NOMO-1 treated with DMSO at 0.1 percent for 48 hours (cell line): ENCODE data around the gene PRX.
"Not testable (repeated sequence)": the region's sequence is repeated elsewhere in the genome, so short reads cannot be mapped to it uniquely, and the experiment has no call there.

Source experiments
- DNase-seq: peaks from one replicate; lab custom pipeline; 2025; ENCODE audit not compliant: unreplicated experiment; lab: John Stamatoyannopoulos, UW

Gene PRX

DNA sequence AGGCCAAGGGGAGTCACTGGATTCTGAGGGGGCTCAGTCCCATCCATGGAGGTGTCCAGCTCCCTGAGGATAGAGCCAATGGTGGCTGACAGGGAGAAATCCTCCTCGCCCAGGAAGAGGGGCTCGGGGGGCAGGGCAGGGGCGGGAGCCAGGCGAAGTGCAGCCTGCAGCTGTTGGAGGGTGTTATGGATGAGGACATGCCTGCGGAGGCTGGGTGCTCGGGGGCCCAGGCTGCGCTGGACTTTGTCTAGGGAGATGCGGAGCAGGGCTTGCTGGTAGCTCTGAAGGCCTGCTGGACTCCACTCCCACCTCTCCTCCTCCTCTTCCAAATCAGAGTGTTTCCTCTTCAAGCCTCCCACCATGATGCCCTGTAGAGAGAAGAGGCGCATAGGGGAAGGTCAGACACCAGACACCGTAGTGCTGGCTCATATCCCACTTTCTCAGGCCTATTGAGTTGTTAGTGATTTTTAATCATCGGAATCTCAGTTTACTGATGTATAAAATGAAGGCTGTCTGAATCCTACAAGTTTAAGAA, 28.6 kb upstream of the PRX start:
- DNase-seq = no peak

- DNase-seq = no peak
Measured at GRCh38 chr19:40438284-40438683, 25.1 kb upstream of the PRX start.

GRCh38 chr19:40433391-40434216, 20.4 kb upstream of the PRX start:
- DNase-seq = peak; percentile 87

- DNase-seq = not testable (repeated sequence)
Measured at GRCh38 chr19:40432760-40433159, 19.6 kb upstream of the PRX start.

- DNase-seq = no peak
Measured at GRCh38 chr19:40431698-40432097, 18.5 kb upstream of the PRX start.

GRCh38 chr19:40430242-40430641, 17.1 kb upstream of the PRX start:
- not testable (repeated sequence) for DNase-seq

DNA sequence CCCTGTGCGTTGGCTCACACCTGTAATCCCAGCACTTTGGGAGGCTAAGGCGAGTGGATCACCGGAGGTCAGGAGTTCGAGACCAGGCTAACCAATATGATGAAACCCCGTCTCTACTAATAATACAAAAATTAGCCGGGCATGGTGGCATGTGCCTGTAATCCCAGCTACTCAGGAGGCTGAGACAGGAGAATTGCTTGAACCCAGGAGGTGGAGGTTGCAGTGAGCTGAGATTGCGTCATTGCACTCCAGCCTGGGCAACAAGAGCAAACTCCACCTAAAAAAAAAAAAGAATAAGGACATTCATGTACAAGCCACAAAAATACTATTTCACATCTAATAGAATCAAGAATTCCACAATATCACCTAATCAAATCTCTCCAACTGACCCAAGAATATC, 15.0 kb upstream of the PRX start:
- not testable (repeated sequence) for DNase-seq

DNA sequence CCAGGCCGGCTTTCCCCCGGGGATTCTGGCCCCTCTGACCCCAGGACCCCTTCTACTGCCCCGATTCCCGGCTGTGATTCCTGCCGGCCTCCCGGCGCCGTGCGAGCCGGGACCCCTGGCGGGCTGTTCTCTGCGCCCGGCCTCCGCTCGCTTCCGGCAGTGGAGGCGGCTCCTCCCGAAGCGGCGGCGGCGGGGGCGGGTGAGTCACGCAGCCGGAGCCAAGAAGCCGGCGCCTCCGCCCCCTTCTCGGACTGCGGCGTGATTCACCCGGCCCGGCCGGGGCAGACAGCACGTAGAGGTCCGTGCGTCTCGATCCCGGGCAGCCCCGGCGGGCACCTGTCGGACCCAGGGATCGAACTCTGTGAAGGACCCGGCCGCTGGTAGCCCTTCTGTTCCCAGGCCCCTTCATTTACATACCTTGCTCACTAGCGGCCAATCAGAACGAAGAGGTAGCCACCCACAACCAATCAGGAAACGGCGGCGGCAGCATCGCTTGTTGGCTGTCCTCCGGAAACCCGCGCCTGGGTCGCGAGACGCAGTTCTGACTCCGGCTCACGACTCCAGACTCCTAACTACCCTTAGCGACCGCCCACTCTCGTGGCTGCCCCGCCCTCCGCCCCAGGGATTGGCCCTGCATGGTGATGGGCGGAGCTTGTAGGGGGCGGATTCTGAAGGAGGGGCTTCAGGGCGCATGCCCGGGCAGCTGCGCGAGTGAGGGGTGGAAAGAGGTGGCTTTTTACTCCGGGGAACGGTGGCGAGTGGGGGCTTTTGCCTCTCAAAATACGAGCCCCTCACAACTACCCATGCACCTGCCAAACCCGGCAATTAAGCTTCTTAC, 12.5 kb upstream of the PRX start, which contains the start of gene SERTAD1:
TSS of gene SERTAD1 (minus strand) at position 543 of the 838 bp plus-strand sequence. CDS start 2,446 bp downstream, outside the sequence.
- DNase-seq = peak; percentile 99

GRCh38 chr19:40424637-40425449, 11.7 kb upstream of the PRX start:
- peak; percentile 18 for DNase-seq

- DNase-seq = no peak
Measured at GRCh38 chr19:40423938-40424337, 10.8 kb upstream of the PRX start.

GRCh38 chr19:40422748-40423566, 9.8 kb upstream of the PRX start:
- DNase-seq = no peak

- DNase-seq = no peak
Measured at GRCh38 chr19:40421993-40422747, 9.0 kb upstream of the PRX start.

DNA sequence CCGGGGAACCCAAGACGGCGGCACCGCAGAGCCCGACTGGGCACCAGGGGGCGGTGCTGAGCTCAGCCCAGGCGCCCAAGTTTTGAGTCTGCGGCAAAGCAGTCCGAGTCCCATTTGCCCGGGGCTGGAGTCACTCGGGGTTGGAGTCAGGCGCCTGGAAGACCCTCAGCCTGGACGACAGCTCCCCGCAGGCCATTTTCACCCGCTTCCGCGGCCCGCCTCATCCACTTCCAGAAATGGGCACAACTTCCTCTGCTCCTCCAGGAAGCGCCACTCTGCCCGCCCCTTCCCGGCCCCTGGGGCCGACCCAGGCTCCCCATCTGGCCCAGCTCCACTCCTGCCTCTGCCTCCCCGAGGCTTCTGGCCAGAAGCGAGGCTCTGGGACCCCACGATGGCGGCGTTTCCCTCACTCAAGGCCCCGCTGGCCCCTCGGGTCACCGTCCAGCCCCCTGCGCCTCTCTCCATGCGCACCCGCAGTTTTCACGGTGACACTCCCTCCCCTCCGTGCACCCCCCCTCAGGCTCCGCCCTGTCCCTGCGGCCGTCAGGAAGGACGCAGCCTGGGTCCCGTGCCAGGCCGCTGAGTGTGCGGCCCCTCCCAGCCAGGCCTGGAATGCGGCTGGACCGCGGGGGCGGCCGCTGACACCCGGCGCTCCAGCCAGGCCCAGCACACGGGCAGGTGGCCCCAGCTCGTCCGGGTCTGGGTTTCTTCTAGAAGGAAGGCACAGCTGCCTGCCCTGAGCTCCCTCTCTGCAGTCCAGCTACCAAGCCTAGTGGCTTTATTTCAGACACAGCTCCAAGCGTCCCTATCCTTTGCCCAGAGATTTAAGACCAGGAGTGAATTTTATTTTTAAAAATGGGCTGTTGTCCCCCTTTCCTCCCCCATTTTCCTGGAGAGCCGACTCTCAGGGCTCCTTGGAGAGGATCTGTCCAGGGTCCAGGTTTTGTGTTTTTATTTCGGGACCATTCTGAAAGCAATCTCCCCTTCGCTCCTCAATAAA, 7.9 kb upstream of the PRX start:
- DNase-seq = peak; percentile 68

DNA sequence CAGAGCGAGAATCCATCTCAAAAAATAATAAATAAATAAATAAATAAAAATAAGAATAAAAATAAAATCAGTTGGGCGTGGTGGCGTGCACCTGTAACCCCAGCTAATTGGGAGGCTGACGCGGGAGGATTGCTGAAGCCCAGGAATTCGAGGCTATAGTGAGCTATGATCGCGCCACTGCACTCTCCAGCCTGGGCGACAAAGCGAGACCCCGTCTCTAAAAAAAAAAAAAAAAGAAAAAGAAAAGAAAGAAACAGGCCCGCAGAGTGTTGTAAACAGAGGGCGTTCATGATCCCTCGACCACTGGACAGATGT, 7.2 kb upstream of the PRX start:
- DNase-seq = no peak

- DNase-seq = no peak
Measured at GRCh38 chr19:40419780-40420179, 6.6 kb upstream of the PRX start.

GRCh38 chr19:40419066-40419612, 6.0 kb upstream of the PRX start:
- DNase-seq = no peak

- DNase-seq = no peak
Measured at GRCh38 chr19:40418040-40418439, 4.9 kb upstream of the PRX start.

- DNase-seq = no peak
Measured at GRCh38 chr19:40417643-40417981, 4.4 kb upstream of the PRX start.
